NB4 (cell line): Measurements from ENCODE around the gene COG5.

Experiments
- CTCF ChIP-seq: IDR thresholded peaks from one replicate; pipeline ENCODE4 v1.5.1; 2012; ENCODE audit warnings: low read depth, low read length
- POLR2A ChIP-seq: IDR thresholded peaks from 2 replicates; pipeline ENCODE4 v1.6.1; 2011; ENCODE audit warnings: mild to moderate bottlenecking; ENCODE audit not compliant: insufficient read length; ENCODE audit errors: extremely low read depth
- TF ChIP-seq, protein P1 (sequence below): IDR thresholded peaks from 2 replicates; pipeline ENCODE4 v1.6.1; 2011; ENCODE audit warnings: low read depth, low read length

GRCh38 chr7:107210400-107210799, 353.3 kb downstream of the COG5 start:
- TF ChIP-seq CTCF (no peak), POLR2A (no peak)
- TF ChIP-seq, protein P1, sequence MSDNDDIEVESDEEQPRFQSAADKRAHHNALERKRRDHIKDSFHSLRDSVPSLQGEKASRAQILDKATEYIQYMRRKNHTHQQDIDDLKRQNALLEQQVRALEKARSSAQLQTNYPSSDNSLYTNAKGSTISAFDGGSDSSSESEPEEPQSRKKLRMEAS, result no peak
